Urinary bladder (tissue), 4 donors: ENCODE results near the gene NTNG2. TPM values are rescaled to one million over a fixed set of nuclear protein-coding genes. Genes with fewer than 3 reads are reported as not detected.

ENCODE experiments used
- DNase-seq: peaks from one replicate; pipeline ENCODE4 v3.0.0-alpha.2; 2015; ENCODE audit errors: extremely low spot score
- H3K27ac ChIP-seq: one replicate; pipeline ENCODE4 v1.5.1; 2013; ENCODE audit warnings: low read depth, mild to moderate bottlenecking, moderate library complexity
- H3K36me3 ChIP-seq: one replicate; pipeline ENCODE4 v1.6.1; 2013; ENCODE audit warnings: mild to moderate bottlenecking, moderate library complexity; ENCODE audit not compliant: insufficient read depth
- H3K4me1 ChIP-seq: one replicate; pipeline ENCODE4 v1.6.1; 2013; ENCODE audit warnings: mild to moderate bottlenecking, moderate library complexity; ENCODE audit not compliant: insufficient read depth
- H3K4me3 ChIP-seq: one replicate; pipeline ENCODE4 v1.5.1; 2013; ENCODE audit warnings: low read depth, low read length
- WGBS: extraction: QIAGEN DNeasy Blood & Tissue Kit; methylation state at CpG from one replicate; pipeline ENCODE4 v1.1.7; 2013; 5-methylcytosine and 5-hydroxymethylcytosine counted together
- polyA plus RNA-seq: library from polyadenylated mRNA; stranded (reverse); fragments of 200-250 nt; gene quantifications from one replicate; pipeline ENCODE4 v1.2.3, GENCODE V29; 2013
- total RNA-seq: library from RNA; depleted of rRNA; stranded (reverse); fragments of >200 nt; gene quantifications from one replicate; pipeline ENCODE4 v1.2.3, GENCODE V29; 2014
- donor health status: healthy with polysubstance abuse.
- donor health status: healthy.

Gene NTNG2
- total and polyA plus RNA-seq, 2 donors = 2.3 to 2.8 TPM

DNA sequence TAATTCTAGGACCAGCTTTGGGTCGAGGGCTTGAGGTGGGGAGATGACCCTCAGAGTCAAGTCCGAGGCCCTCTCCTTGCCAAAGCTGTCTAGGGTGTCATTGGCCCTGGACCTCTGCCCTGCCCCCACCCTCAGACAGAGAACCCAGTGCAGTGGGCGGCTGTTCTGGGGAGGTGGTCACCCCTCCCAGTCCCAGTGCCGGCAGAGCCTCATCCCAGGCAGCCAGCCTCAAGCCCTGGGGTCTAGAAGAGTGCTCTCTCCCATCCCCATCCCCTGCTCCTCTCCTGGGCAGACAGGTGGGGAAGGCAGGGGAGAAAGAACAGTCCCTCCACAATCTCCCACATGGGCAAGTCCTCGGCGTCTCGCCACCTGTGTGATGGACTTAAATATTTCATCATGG, 7.0 kb downstream of the NTNG2 start:
- H3K4me1 ChIP-seq = no peaks in the 10 kb centered on the region
- no peak overlapping the region for H3K4me3 ChIP-seq
- DNase-seq = no peak
- H3K27ac ChIP-seq = no peak overlapping the region
- no peaks in the 10 kb centered on the region for H3K36me3 ChIP-seq
- WGBS = 71% methylated on average over 7 of the region's 7 CpGs

DNA sequence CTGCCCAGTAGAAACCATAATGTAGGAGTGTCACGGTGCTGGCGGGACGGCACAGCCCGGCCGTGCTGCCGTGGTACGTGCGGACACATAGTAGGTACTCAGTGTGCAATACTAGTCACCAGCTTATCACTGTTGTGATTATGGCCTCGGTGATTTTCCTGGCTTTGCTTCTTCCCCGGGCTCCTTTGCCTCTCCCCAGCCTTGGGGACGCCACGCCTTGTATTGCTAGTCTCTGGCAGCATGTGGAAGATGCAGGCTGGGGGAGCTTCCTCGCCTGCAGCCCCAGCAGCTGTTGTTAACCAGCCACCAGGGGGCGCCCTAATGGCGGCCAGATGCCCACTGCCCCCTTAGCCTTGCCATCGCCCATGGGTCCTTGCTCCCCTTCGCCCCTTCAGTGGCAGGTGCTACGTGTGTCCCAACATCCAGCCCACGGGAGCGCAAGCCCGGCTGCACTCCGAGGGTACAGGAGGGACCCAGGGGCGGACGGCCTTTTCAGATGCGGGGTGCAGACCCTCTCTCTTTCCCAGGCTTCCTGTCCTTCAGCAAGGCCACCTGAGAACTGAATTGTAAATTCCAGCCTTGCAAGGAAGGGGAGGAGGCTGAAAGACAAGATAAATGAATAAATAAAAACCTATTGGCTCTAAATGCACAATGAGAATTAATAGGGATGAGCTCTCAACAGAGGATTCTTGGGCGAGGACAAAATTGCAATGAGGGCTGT, 8.0 kb downstream of the NTNG2 start:
- Histone ChIP-seq H3K4me3 (no peak overlapping the region), H3K27ac (no peak overlapping the region), H3K36me3 (no peaks in the 10 kb centered on the region), H3K4me1 (no peaks in the 10 kb centered on the region)
- 42% methylated on average over 26 of the region's 26 CpGs for whole genome bisulfite sequencing
- no peak for DNase-seq

DNA sequence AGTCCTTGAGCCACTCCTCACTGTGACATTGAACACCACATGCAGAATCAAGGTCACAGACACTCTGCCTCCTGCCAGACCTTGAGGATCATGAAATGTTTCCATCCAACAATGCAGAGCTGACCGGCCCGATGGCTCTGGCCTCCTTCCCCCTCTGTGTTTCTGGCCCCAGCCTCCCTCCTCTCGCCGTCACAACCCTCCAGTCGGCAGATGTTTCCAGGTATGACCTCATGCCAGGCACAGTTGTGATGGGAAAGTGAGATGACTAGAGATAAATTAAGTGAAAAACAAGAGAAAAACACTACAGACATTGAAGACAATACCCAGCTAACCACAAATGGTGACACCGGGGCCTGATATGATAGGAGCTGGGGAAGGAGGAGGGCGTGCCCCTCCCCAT, 9.8 kb downstream of the NTNG2 start:
- H3K4me3 ChIP-seq = no peak overlapping the region
- no peak overlapping the region for H3K27ac ChIP-seq
- WGBS = 66% methylated on average over 7 of the region's 7 CpGs
- no peaks in the 10 kb centered on the region for H3K36me3 ChIP-seq
- DNase-seq = no peak
- H3K4me1 ChIP-seq = no peaks in the 10 kb centered on the region

DNA sequence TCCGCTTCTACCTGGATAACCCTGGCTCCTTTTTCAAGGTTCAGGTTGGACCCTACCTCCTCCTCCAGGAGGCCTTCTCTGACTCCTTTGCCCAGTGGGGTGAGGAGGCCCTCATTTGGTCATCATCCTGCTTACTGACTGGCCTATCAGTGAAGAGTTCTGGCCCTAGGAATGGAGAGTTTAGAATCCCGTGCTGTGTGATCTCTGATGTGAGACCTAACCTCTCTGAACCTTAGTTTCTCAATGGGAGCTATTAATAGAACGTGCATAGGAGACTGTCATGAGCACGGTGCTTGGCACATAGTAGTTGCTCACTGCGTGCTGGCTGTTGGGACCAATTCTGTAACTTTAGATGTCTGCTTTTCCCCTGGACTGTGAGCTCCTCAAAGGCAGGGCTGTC, 10.3 kb downstream of the NTNG2 start:
- DNase-seq = no peak
- no peak overlapping the region for H3K4me3 ChIP-seq
- H3K4me1 ChIP-seq = no peaks in the 10 kb centered on the region
- H3K27ac ChIP-seq = no peak overlapping the region
- H3K36me3 ChIP-seq = no peaks in the 10 kb centered on the region
- WGBS = 84% methylated on average over 5 of the region's 5 CpGs

DNA sequence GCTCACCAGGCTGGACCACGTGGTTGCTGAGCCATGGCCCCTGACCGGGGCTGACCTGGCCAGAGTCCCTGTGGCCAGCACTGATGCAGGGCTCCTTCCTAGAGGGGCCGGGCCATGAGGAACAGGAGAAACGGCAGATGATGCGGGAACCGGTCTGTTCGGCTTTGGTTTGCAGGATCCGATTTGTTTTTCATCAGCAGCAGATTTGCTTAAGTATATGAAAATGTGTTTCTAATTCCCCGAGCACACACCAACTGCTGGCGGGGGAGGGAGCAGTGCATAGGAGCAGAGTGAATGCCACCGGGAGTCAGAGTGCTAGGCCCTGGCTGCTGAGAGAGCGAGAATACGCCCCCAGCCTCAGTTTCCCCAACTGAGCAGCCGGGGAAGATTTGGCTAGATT, 13.6 kb downstream of the NTNG2 start:
- DNase-seq = no peak
- WGBS = 50% methylated on average over 14 of the region's 14 CpGs
- H3K27ac ChIP-seq = no peak overlapping the region
- no peaks in the 10 kb centered on the region for H3K4me1 ChIP-seq
- H3K4me3 ChIP-seq = no peak overlapping the region
- no peaks in the 10 kb centered on the region for H3K36me3 ChIP-seq

DNA sequence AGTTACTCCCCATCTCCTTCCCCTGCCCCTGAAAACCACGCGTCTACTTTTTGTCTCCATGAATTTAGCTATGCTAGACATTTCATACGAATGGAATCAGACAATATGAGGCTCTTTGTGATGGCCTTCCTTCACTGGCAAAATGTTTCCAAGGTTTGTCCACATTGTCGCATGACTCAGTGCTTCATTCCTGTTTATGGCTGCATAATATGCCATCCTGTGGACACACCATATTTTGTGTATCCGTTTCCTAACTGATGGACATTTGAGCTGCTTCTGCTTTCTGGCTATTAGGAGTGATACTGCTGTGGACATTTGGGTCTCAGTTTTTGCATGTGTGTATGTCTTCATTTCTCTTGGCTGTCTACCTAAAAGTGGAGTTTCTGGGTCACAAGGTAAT, 14.5 kb downstream of the NTNG2 start:
- Histone ChIP-seq H3K36me3 (no peaks in the 10 kb centered on the region), H3K27ac (no peak overlapping the region), H3K4me1 (no peaks in the 10 kb centered on the region), H3K4me3 (no peak overlapping the region)
- 88% methylated on average over 5 of the region's 5 CpGs for WGBS
- no peak for DNase-seq

DNA sequence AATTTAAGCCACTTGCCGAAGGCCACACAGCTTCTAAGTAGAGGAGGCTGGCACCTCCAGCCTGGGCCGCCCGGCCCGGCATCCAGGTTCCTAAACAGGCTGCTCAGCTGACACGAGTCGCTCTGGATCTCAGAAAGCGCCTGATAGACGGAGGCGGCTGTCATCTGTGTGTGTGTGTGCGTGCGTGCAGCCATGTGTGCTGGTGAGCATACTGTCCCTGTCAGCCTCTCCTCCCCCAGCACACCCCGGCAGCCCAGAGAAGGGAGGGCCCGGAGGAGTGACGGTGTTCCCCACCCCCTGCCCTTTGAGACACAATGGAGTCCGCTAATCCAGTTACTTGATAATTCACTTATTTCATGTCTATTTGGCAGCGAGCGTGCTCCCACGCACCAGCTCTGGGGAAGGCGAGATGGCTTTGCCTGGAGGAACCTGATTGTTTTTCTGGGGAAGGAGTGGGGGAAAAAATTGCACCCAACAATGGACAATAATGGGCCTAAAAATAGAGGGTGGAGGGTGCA, 20.0 kb downstream of the NTNG2 start:
- WGBS = 51% methylated on average over 19 of the region's 19 CpGs
- no peak overlapping the region for H3K27ac ChIP-seq
- DNase-seq = peak; percentile 70
- no peaks in the 10 kb centered on the region for H3K4me1 ChIP-seq
- no peaks in the 10 kb centered on the region for H3K36me3 ChIP-seq
- no peak overlapping the region for H3K4me3 ChIP-seq

DNA sequence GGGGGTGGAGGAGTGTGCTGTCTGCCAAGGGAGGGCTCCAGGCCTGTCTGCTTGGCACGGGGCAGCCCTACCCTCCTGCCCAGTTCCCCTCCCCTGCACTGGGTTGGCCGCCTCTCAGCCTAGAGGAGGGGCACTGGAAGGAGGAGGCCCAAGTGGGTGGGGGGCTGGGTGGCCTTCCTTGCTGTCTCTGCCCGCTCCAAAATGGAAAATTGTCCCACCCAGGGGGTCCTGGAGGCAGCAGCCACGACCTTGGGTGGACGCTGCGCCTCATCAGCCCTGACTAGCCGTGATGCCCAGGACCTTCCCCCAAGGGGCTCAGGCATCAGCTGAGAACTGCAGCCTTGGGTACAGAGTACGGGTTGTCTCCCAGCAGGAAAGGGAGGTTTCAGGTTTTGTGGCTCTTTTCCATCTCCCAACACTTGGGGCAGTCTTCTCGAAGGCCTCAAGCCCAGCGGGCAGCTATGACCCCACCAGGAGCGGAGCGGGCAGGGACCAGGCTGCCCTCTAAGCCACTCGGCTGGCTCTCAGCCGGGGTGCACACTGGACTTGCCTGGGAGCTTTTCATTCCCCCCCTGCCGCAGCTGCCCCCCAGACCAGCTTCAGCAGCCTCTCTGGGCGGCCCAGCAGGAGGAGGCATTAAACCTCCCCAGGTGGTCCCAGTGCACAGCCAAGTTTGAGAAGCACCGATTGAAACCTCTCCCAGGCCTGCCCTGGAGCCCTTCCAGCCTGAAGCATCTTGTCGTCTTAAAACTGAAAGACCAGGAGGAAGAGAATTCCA, 20.6 kb downstream of the NTNG2 start:
- no peak for DNase-seq
- no peak overlapping the region for H3K27ac ChIP-seq

DNA sequence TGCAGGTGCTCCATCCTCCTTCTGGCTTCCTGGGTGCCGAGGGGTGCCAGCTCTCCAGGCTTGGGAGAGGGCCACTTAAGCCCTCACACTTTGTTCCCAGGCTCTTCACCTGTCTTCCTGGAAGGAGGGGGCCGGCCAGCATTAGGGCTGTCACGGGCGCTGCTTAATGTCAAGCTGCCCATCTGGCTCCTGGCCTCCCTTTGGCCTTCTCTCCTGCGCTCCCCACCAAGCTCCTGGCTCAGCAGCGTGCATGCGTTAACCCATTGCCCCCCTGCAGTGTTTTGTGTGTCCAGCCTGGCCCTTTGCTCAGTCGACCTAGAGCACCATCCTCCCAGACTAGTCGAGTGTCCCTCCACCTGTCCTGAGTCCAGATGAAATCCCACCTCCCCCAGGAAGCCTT, 21.3 kb downstream of the NTNG2 start:
- H3K4me3 ChIP-seq = no peak overlapping the region
- no peaks in the 10 kb centered on the region for H3K4me1 ChIP-seq
- DNase-seq = no peak
- WGBS = 37% methylated on average over 9 of the region's 9 CpGs
- no peaks in the 10 kb centered on the region for H3K36me3 ChIP-seq
- H3K27ac ChIP-seq = no peak overlapping the region

More for the DNA sequence above, 20.6 kb downstream of the NTNG2 start:
- WGBS = 49% methylated on average over 18 of the region's 18 CpGs
- H3K4me1 ChIP-seq = no peaks in the 10 kb centered on the region
- no peaks in the 10 kb centered on the region for H3K36me3 ChIP-seq
- no peak overlapping the region for H3K4me3 ChIP-seq

DNA sequence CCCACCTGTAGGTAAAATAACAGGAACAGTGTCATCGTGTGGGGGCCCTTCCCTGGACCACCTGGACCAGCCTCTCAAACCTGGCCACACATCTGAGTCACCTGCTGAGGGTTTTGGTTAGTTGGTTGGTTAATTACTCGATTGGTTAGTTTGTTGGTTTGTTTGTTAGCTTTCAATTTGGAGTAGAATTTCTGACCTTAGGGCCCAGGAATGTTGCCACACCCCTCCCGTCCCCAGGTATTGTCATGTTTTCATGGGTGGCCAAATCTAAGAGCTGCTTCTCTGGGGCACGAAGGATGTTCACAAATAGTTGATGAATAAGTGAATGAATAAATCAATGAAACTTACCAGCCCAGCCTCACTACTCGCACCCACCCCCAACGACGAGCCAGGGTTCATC, 21.9 kb downstream of the NTNG2 start:
- Histone ChIP-seq H3K27ac (no peak overlapping the region), H3K36me3 (no peaks in the 10 kb centered on the region), H3K4me3 (no peak overlapping the region), H3K4me1 (no peaks in the 10 kb centered on the region)
- 67% methylated on average over 7 of the region's 7 CpGs for WGBS
- no peak for DNase-seq

DNA sequence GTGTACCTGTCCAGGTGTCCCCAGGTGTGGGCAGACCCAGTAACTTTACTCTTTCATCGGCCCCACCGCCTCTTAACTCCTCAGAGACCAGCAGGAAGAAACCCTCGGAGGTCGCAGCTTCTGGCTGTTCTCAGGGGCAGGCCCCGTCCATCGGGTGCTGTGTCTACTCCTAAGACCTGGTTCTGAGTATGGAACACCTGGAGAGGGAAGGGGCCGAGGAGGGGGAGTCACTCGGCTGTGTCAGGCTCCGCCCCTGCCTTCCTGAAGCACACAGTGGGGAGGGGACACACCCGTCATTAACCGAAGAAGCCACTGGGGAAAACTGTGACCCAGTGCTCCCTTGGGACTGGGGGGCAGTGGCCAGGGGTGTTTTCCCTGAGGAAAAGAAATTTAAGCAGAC, 22.3 kb downstream of the NTNG2 start:
- Histone ChIP-seq H3K27ac (no peak overlapping the region), H3K4me1 (no peaks in the 10 kb centered on the region), H3K36me3 (no peaks in the 10 kb centered on the region), H3K4me3 (no peak overlapping the region)
- WGBS = 69% methylated on average over 11 of the region's 11 CpGs
- DNase-seq = no peak

DNA sequence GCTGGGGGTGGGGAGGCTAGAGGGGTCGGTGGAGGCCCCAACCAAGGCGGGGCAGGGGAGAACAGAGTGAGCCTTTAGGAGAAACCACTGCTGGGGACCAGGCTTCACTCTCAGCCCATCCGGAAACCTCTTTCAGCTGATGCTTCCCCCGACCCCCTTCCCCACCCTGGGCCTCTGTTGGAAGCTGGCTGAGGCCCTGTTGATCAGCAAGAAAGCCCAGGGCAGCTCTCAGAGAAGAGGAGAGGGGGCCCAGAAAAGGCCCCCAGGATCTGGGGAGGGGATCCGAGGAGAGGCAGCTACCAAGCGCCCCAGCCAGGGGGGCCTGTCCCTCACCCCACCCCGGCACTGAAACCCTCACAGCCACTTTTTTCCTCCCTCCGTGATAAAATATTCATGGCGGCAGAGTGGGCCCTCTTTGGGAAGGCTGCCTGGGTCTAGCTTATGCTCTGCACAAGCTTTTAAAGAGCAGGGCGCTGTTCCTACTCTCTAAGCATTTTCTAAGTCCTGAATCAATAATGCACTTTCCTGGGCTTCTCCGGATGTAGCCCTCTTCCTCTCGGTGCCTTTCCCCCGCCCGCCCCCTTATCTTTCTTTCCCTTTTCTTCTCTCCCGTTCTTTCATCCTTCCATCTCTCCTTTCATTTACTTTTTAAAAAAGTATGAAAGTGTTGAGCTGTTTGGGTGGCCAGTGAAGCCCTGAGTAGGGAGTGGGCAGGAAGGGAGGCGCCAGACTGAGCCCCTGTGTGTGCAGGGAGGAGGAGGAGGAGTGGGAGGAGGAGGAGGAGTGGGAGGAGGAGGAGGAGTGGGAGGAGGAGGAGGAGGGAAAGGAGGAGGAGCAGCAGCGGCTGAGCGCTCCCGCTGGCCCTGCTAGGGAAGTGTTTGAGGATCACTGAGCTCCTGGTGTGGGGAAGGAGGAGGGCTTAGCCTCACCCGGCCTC, 23.5 kb downstream of the NTNG2 start:
- 31% methylated on average over 20 of the region's 20 CpGs for WGBS
- H3K4me3 ChIP-seq = no peak overlapping the region

DNA sequence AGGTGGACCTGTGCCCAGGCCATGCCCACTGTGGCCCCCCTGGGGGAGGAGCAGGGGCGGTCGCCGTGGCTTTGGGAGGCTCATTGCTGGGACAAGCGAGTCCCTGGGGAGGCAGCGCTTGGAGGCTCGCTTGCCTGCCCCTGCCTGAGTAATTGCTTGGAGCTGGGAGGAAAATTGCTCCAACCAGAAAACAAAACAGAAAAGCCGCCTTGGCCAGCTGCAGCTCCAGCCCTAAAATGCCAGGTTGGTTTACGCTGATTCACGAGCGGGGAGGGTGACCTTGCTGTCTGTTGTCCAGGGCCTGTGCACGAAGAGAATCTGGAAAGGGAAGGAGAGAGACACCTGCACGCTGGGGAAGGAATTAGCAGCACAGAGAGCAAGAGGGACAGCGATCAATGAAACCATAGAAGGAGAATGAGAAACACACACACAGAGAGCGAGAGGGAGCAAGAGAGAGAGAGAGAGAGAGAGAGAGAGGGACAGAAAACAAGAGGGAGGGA, 25.3 kb downstream of the NTNG2 start:
- no peaks in the 10 kb centered on the region for H3K4me1 ChIP-seq
- no peaks in the 10 kb centered on the region for H3K36me3 ChIP-seq
- DNase-seq = no peak
- 44% methylated on average over 14 of the region's 14 CpGs for WGBS
- no peak overlapping the region for H3K27ac ChIP-seq
- no peak overlapping the region for H3K4me3 ChIP-seq

More for the DNA sequence above, 23.5 kb downstream of the NTNG2 start:
- Histone ChIP-seq H3K4me1 (no peaks in the 10 kb centered on the region), H3K36me3 (no peaks in the 10 kb centered on the region), H3K27ac (no peak overlapping the region)
- no peak for DNase-seq
